IPS-15b (cell line): ENCODE data around the gene TBC1D8.
"Not testable (repeated sequence)": the region's sequence is repeated elsewhere in the genome, so short reads cannot be mapped to it uniquely, and the experiment has no call there.

Source experiments
- H3K27me3 ChIP-seq: one replicate; pipeline ENCODE4 v1.6.1; 2013; ENCODE audit warnings: low read length; ENCODE audit not compliant: control insufficient read depth, insufficient read depth
- H3K36me3 ChIP-seq: one replicate; pipeline ENCODE4 v1.6.1; 2013; ENCODE audit warnings: low read length; ENCODE audit not compliant: control insufficient read depth, insufficient read depth
- H3K4me1 ChIP-seq: one replicate; pipeline ENCODE4 v1.6.1; 2013; ENCODE audit warnings: mild to moderate bottlenecking, low read length; ENCODE audit not compliant: control insufficient read depth, insufficient read depth
- H3K4me3 ChIP-seq: one replicate; pipeline ENCODE4 v1.5.1; 2013; ENCODE audit warnings: low read depth, low read length
- H3K9ac ChIP-seq: one replicate; pipeline ENCODE4 v1.6.1; 2013; ENCODE audit warnings: low read depth, mild to moderate bottlenecking, low read length
- H3K9me3 ChIP-seq: one replicate; pipeline ENCODE4 v1.6.1; 2013; ENCODE audit warnings: mild to moderate bottlenecking, low read length; ENCODE audit not compliant: control insufficient read depth, insufficient read depth

Gene TBC1D8

GRCh38 chr2:101185656-101186055, 34.5 kb upstream of the TBC1D8 start:
- Histone ChIP-seq H3K4me3 (no peak overlapping the region), H3K9me3 (no peaks in the 10 kb centered on the region), H3K9ac (no peak overlapping the region), H3K4me1 (peaks cover 4% of the 10 kb centered on the region), H3K36me3 (no peaks in the 10 kb centered on the region), H3K27me3 (no peaks in the 10 kb centered on the region)

GRCh38 chr2:101185085-101185484, 33.9 kb upstream of the TBC1D8 start:
- H3K27me3 ChIP-seq, result no peaks in the 10 kb centered on the region
- peaks cover 4% of the 10 kb centered on the region for H3K4me1 ChIP-seq
- H3K36me3 ChIP-seq, result no peaks in the 10 kb centered on the region
- H3K9me3 ChIP-seq, result no peaks in the 10 kb centered on the region
- H3K4me3 ChIP-seq, result no peak overlapping the region
- no peak overlapping the region for H3K9ac ChIP-seq

GRCh38 chr2:101179982-101180381, 28.8 kb upstream of the TBC1D8 start:
- Histone ChIP-seq H3K4me3 (no peak overlapping the region), H3K9me3 (no peaks in the 10 kb centered on the region), H3K9ac (no peak overlapping the region), H3K27me3 (no peaks in the 10 kb centered on the region), H3K4me1 (no peaks in the 10 kb centered on the region), H3K36me3 (no peaks in the 10 kb centered on the region)

- no peaks in the 10 kb centered on the region for H3K27me3 ChIP-seq
- no peaks in the 10 kb centered on the region for H3K4me1 ChIP-seq
- no peaks in the 10 kb centered on the region for H3K36me3 ChIP-seq
- no peaks in the 10 kb centered on the region for H3K9me3 ChIP-seq
- H3K9ac ChIP-seq, result no peak overlapping the region
- H3K4me3 ChIP-seq, result no peak overlapping the region
Observed at GRCh38 chr2:101176803-101177202, 25.6 kb upstream of the TBC1D8 start.

- H3K4me1 ChIP-seq, result no peaks in the 10 kb centered on the region
- H3K4me3 ChIP-seq, result no peak overlapping the region
- no peaks in the 10 kb centered on the region for H3K9me3 ChIP-seq
- no peak overlapping the region for H3K9ac ChIP-seq
- no peaks in the 10 kb centered on the region for H3K27me3 ChIP-seq
- no peaks in the 10 kb centered on the region for H3K36me3 ChIP-seq
Observed at GRCh38 chr2:101175991-101176390, 24.8 kb upstream of the TBC1D8 start.

- H3K27me3 ChIP-seq, result no peaks in the 10 kb centered on the region
- H3K4me1 ChIP-seq, result no peaks in the 10 kb centered on the region
- H3K4me3 ChIP-seq, result no peak overlapping the region
- no peaks in the 10 kb centered on the region for H3K9me3 ChIP-seq
- H3K9ac ChIP-seq, result no peak overlapping the region
- H3K36me3 ChIP-seq, result no peaks in the 10 kb centered on the region
Observed at GRCh38 chr2:101173707-101174295, 22.6 kb upstream of the TBC1D8 start.

- not testable (repeated sequence) for H3K4me1 ChIP-seq, H3K9me3 ChIP-seq
Observed at GRCh38 chr2:101169822-101170221, 18.6 kb upstream of the TBC1D8 start.

GRCh38 chr2:101168706-101169105, 17.5 kb upstream of the TBC1D8 start:
- Histone ChIP-seq H3K4me1 (no peaks in the 10 kb centered on the region), H3K4me3 (no peak overlapping the region), H3K27me3 (no peaks in the 10 kb centered on the region), H3K9ac (no peak overlapping the region), H3K36me3 (no peaks in the 10 kb centered on the region), H3K9me3 (no peaks in the 10 kb centered on the region)

More at GRCh38 chr2:101169822-101170221, 18.6 kb upstream of the TBC1D8 start:
- not testable (repeated sequence) for H3K9ac ChIP-seq, H3K4me3 ChIP-seq, H3K27me3 ChIP-seq, H3K36me3 ChIP-seq

GRCh38 chr2:101167532-101167931, 16.4 kb upstream of the TBC1D8 start:
- H3K9ac ChIP-seq, H3K27me3 ChIP-seq, H3K9me3 ChIP-seq, H3K4me3 ChIP-seq, H3K36me3 ChIP-seq, H3K4me1 ChIP-seq: not testable (repeated sequence)

GRCh38 chr2:101164021-101164420, 12.8 kb upstream of the TBC1D8 start:
- Histone ChIP-seq H3K4me3 (no peak overlapping the region), H3K9ac (no peak overlapping the region), H3K27me3 (no peaks in the 10 kb centered on the region), H3K36me3 (no peaks in the 10 kb centered on the region), H3K4me1 (no peaks in the 10 kb centered on the region), H3K9me3 (no peaks in the 10 kb centered on the region)

GRCh38 chr2:101162561-101163330, 11.6 kb upstream of the TBC1D8 start:
- no peak overlapping the region for H3K9ac ChIP-seq
- no peaks in the 10 kb centered on the region for H3K36me3 ChIP-seq
- no peaks in the 10 kb centered on the region for H3K4me1 ChIP-seq
- no peak overlapping the region for H3K4me3 ChIP-seq
- H3K27me3 ChIP-seq, result no peaks in the 10 kb centered on the region
- H3K9me3 ChIP-seq, result no peaks in the 10 kb centered on the region

- Histone ChIP-seq H3K9me3 (no peaks in the 10 kb centered on the region), H3K4me1 (no peaks in the 10 kb centered on the region), H3K4me3 (no peak overlapping the region), H3K27me3 (no peaks in the 10 kb centered on the region), H3K36me3 (no peaks in the 10 kb centered on the region), H3K9ac (no peak overlapping the region)
Observed at GRCh38 chr2:101161658-101162057, 10.5 kb upstream of the TBC1D8 start.
